ENCODE results near the gene NFRKB. TPM values are rescaled to one million over a fixed set of nuclear protein-coding genes. Genes with fewer than 3 reads are reported as not detected.
"Not testable (repeated sequence)": the region's sequence is repeated elsewhere in the genome, so short reads cannot be mapped to it uniquely, and the experiment has no call there.

NFRKB gene
- total RNA-seq, 1 experiment from 2014 or later, result 27.4 TPM

- RAD21 ChIA-PET (ENCODE audit: low non-redundant PET in 1 of 2, low total read pairs in 2 of 2, uncharacterized antibody in 2 of 2, unreplicated experiment in 2 of 2), result no interaction called here
- H3K9me3 ChIP-seq (ENCODE audit: control insufficient read depth in 1 of 2, insufficient read depth in 1 of 2, low read depth in 1 of 2, low read length in 2 of 2), result no peaks in the 10 kb centered on the region
These were observed 23.5 kb downstream of the NFRKB start for GRCh38 chr11:129871914-129872313.

DNA sequence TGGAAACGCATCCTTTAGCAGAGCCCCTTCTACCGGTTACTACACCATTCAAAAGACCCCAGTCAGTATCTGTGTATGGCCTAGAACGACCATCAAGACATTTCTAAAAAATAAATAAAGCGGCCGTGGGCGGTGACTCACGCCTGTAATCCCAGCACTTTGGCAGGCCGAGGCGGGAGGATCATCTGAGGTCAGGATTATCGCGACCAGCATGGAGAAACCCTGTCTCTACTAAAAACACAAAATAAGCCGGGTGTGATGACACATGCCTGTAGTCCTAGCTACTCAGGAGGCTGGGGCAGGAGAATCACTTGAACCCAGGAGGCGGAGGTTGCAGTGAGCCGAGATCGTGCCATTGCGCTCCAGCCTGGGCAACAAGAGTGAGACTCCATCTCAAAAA is 26.8 kb downstream of the NFRKB start:
- CTCF ChIA-PET; intact Hi-C loops (cut with micrococcal nuclease): not testable (repeated sequence)

More at GRCh38 chr11:129871914-129872313, 23.5 kb downstream of the NFRKB start:
- H2AFZ ChIP-seq (ENCODE audit: low read depth, low read length, poor library complexity, severe bottlenecking), result no peak overlapping the region
- BruUV-seq (replicated peaks), result no TSS peak
- H3K27me3 ChIP-seq (ENCODE audit: insufficient read depth, low read length), result no peaks in the 10 kb centered on the region
- H3K4me3 ChIP-seq (replicated peaks in 1 of 2; ENCODE audit: low read depth in 1 of 2, low read length in 2 of 2), result no peak overlapping the region
- H3K36me3 ChIP-seq (ENCODE audit: control insufficient read depth in 1 of 2, insufficient read depth in 2 of 2, low read length in 2 of 2), result peaks cover 49 to 57% of the 10 kb centered on the region in 2 experiments
- POLR2A ChIA-PET, result no interaction called here
- no peak overlapping the region for H3K9ac ChIP-seq (ENCODE audit: low read length)
- no peak for DNase-seq (ENCODE audit: low read depth, low spot score)
- no peaks in the 10 kb centered on the region for H3K9me2 ChIP-seq (ENCODE audit: insufficient read depth)
- no peaks in the 10 kb centered on the region for H3K79me2 ChIP-seq (ENCODE audit: insufficient read depth, low read length)
- CTCF ChIA-PET, result no interaction called here
- H3K4me1 ChIP-seq (ENCODE audit: control insufficient read depth in 1 of 2, insufficient read depth in 2 of 2, low read length in 2 of 2), result no peaks in the 10 kb centered on the region
- TF ChIP-seq SIN3A (IDR thresholded peaks at IDR 0.05; ENCODE audit: low read depth) (no peak), FOSL1 (IDR thresholded peaks at IDR 0.05; ENCODE audit: low read depth) (no peak), CBX3 (IDR thresholded peaks at IDR 0.05; ENCODE audit: low read depth) (no peak), EGR1 (IDR thresholded peaks at IDR 0.05; ENCODE audit: low read depth) (no peak), EZH2phosphoT487 (IDR thresholded peaks at IDR 0.05; ENCODE audit: borderline replicate concordance) (no peak), ELF1 (IDR thresholded peaks at IDR 0.05; ENCODE audit: borderline replicate concordance, low read depth) (no peak), CEBPB (IDR thresholded peaks at IDR 0.05; ENCODE audit: low read depth) (no peak), POLR2A (IDR thresholded peaks at IDR 0.05; ENCODE audit: borderline replicate concordance, extremely low read depth, insufficient read depth, insufficient read length) (no peak)
- TF ChIP-seq, protein P1, sequence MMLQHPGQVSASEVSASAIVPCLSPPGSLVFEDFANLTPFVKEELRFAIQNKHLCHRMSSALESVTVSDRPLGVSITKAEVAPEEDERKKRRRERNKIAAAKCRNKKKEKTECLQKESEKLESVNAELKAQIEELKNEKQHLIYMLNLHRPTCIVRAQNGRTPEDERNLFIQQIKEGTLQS (IDR thresholded peaks at IDR 0.05), result no peak
- TF ChIP-seq, protein P2, sequence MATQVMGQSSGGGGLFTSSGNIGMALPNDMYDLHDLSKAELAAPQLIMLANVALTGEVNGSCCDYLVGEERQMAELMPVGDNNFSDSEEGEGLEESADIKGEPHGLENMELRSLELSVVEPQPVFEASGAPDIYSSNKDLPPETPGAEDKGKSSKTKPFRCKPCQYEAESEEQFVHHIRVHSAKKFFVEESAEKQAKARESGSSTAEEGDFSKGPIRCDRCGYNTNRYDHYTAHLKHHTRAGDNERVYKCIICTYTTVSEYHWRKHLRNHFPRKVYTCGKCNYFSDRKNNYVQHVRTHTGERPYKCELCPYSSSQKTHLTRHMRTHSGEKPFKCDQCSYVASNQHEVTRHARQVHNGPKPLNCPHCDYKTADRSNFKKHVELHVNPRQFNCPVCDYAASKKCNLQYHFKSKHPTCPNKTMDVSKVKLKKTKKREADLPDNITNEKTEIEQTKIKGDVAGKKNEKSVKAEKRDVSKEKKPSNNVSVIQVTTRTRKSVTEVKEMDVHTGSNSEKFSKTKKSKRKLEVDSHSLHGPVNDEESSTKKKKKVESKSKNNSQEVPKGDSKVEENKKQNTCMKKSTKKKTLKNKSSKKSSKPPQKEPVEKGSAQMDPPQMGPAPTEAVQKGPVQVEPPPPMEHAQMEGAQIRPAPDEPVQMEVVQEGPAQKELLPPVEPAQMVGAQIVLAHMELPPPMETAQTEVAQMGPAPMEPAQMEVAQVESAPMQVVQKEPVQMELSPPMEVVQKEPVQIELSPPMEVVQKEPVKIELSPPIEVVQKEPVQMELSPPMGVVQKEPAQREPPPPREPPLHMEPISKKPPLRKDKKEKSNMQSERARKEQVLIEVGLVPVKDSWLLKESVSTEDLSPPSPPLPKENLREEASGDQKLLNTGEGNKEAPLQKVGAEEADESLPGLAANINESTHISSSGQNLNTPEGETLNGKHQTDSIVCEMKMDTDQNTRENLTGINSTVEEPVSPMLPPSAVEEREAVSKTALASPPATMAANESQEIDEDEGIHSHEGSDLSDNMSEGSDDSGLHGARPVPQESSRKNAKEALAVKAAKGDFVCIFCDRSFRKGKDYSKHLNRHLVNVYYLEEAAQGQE (IDR thresholded peaks at IDR 0.05; ENCODE audit: low read depth), result no peak
- intact Hi-C loops (cut with micrococcal nuclease), result no loop called here
- H3K4me2 ChIP-seq (ENCODE audit: low read length), result no peak overlapping the region
- no peak overlapping the region for H3K27ac ChIP-seq (ENCODE audit: low read depth, low read length)
- H4K20me1 ChIP-seq (ENCODE audit: insufficient read depth), result no peaks in the 10 kb centered on the region
- no peak for ATAC-seq

More for the DNA sequence above, 26.8 kb downstream of the NFRKB start:
- H3K4me1 ChIP-seq (ENCODE audit: control insufficient read depth in 1 of 2, insufficient read depth in 2 of 2, low read length in 2 of 2); H2AFZ ChIP-seq (ENCODE audit: low read depth, low read length, poor library complexity, severe bottlenecking); H3K27me3 ChIP-seq (ENCODE audit: insufficient read depth, low read length); H3K9ac ChIP-seq (ENCODE audit: low read length); POLR2A ChIA-PET; H3K79me2 ChIP-seq (ENCODE audit: insufficient read depth, low read length); RAD21 ChIA-PET (ENCODE audit: low non-redundant PET in 1 of 2, low total read pairs in 2 of 2, uncharacterized antibody in 2 of 2, unreplicated experiment in 2 of 2); BruUV-seq (replicated peaks); H3K4me3 ChIP-seq (replicated peaks in 1 of 2; ENCODE audit: low read depth in 1 of 2, low read length in 2 of 2); H4K20me1 ChIP-seq (ENCODE audit: insufficient read depth); H3K9me3 ChIP-seq (ENCODE audit: control insufficient read depth in 1 of 2, insufficient read depth in 1 of 2, low read depth in 1 of 2, low read length in 2 of 2); H3K9me2 ChIP-seq (ENCODE audit: insufficient read depth); ATAC-seq; H3K27ac ChIP-seq (ENCODE audit: low read depth, low read length); DNase-seq (ENCODE audit: low read depth, low spot score); H3K4me2 ChIP-seq (ENCODE audit: low read length): not testable (repeated sequence)
- H3K36me3 ChIP-seq (ENCODE audit: control insufficient read depth in 1 of 2, insufficient read depth in 2 of 2, low read length in 2 of 2), result peaks cover 41 to 45% of the 10 kb centered on the region in 2 experiments; a peak in 3 of 4 replicates
